ENCODE results near the gene ZNRD2. TPM values are rescaled to one million over a fixed set of nuclear protein-coding genes. Genes with fewer than 3 reads are reported as not detected.
A peak's percentile ranks its signal among the peaks of the same experiment; 100 is the strongest.

Gene ZNRD2
- total and polyA plus RNA-seq, 2 of the 8 experiments (the other 6 are each of a cell fraction or from before 2014, with no cell fraction given) = 53.4 to 125 TPM

DNA sequence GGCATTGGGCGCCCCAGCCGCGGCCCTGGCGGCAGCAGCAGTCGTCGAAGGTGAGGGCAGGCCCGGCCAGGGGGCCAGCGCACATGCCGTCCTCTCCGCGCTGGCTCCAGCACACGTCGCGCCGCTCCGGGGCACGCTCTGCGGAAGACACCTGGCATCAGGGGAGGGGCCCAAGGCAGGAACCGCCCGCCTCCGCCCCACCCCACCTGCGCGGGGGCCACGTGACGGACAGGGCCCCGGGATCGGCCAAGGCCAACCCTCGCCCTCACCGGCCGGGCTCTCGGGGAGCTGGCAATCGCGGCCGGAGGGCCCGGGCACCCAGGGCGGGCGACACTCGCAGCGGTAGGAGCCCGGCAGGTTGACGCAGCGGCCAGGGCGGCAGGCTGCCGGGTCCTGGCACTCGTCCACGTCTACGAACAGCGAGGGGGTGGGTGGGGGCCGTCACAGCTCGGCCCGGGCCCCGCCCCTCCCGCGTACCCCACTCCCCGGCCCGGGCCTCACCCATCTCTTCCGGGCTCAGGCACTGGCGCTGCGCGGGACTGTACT, 30.5 kb upstream of the ZNRD2 start (continued):
- TF ChIP-seq, protein P1, sequence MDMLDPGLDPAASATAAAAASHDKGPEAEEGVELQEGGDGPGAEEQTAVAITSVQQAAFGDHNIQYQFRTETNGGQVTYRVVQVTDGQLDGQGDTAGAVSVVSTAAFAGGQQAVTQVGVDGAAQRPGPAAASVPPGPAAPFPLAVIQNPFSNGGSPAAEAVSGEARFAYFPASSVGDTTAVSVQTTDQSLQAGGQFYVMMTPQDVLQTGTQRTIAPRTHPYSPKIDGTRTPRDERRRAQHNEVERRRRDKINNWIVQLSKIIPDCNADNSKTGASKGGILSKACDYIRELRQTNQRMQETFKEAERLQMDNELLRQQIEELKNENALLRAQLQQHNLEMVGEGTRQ (IDR thresholded peaks at IDR 0.05; ENCODE audit: low read length) = peak; percentile 80
- 0 out of 2 replicates have a peak, but pooled peaks have one; percentile 13 for TF ChIP-seq TEAD4 (IDR thresholded peaks at IDR 0.05; ENCODE audit: low read depth, low read length)
- TF ChIP-seq CHD2 (IDR thresholded peaks at IDR 0.05; ENCODE audit: low read length) = no peak
